HG03342 (cell line): ENCODE data around the gene KMT5B.

Experiments used
- ATAC-seq: cut with Tn5 transposase; IDR thresholded peaks from one replicate; pipeline ENCODE4 v1.9.1; 2021; ENCODE audit warnings: mild to moderate bottlenecking, moderate library complexity; ENCODE audit not compliant: unreplicated experiment

Gene KMT5B

GRCh38 chr11:68121067-68121899 lies 91.8 kb downstream of the KMT5B start, which contains the start of gene CHKA:
Gene CHKA, minus strand, starts transcription at chr11:68121388. Its CDS starts 211 bp downstream, at chr11:68121177.
- peak; percentile 81 for ATAC-seq

GRCh38 chr11:68120273-68121066 lies 92.6 kb downstream of the KMT5B start:
- no peak for ATAC-seq

DNA sequence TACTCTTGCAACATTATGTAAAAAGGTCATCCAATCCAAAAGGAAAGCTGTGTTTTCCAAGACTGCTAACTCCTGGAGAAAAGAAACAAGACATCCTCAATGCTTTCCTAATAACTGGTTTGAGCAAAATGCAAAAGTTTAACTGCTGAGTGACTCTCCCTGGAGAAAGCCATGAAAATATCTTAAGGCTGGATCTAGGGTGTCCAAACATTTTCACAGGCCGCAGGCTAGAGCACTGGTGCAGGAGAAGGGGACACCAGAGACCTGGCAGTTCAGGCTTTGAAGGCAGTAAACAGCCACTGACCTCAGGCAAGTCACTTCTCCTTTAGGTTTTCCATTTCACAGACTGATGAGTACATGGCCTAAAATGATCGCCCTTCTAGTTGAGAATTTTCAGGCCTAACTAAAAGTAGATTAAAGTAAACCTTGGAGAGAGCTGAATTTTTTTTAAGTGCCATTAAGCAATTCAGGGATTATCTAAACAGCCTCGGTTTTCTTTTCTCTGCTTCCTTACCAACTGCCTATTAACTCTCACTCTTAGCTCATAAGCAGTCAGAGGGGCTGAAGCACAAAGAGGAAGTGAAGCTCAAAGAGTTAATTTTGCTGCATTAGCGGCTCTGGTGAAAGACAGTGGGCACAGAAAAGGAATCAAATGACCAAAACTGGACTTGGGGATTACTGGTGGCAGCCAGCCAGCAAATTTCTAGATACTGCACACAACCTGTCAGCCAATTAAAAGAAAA lies 94.2 kb downstream of the KMT5B start:
- no peak for ATAC-seq

DNA sequence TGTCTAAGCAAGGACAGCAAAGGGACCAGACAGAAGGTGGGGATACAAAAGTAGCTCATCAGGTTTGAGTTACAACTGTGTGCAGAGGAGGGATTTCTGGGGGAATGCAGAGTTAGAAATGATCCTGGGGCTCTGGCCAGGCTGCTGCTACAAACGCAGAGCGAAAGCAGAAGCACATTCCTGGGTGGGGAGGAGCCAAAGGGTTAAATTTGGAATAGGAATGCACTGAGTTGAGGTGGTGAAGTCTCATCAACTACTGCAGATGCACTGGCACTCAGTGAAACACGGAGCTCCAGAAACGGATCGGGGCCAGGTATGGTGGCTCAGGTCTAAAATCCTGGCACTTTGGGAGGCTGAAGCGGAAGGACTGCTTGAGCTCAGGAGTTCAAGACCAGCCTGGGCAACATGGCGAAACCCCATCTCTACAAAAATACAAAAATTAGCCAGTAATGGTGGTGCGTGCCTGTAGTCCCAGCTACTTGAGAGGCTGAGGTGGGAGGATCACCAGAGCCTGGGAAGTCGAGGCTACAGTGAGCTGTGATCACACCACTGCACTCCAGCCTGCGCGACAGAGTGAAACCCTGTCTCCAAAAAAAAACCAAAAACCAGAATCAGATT lies 95.1 kb downstream of the KMT5B start:
- ATAC-seq, result no peak

- no peak for ATAC-seq
Observed at GRCh38 chr11:68116974-68117373, 96.1 kb downstream of the KMT5B start.

GRCh38 chr11:68116126-68116525 lies 97.0 kb downstream of the KMT5B start:
- ATAC-seq, result no peak

DNA sequence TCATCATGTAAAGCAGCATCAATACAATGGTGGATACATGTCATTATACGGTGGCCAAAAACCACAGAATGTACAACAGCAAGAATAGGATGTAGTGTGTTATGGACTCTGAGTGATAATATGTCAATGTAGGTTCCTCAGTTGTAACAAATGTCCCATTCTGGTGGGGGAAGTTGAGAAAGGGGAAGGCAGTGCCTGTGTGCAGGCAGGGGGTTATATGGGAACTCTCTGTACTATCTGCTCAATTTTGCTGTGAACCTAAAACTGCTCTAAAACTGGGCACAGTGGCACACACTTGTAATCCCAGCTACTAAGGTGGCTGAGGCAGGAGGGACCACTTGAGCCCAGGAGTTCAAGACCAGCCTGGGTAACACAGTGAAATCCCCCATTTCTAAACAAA lies 97.8 kb downstream of the KMT5B start:
- no peak for ATAC-seq

DNA sequence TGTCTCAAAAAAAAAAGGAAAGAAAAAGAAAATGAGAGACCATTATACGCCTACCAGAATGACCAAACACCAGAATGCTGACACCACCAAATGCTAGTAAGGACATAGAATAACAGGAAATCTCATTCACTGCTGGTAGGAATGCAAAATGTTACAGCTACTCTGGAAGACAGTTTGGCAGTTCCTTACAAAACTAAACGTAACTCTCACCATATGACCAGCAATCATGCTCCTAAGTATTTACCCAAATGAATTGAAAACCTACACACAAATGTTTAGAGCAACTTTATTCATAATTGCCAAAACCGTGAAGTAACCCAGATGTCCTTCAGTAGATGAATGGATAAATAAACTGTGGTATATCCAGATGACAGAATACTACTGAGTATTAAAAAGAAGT lies 99.1 kb downstream of the KMT5B start:
- ATAC-seq, result no peak

GRCh38 chr11:68107689-68108088 lies 105.4 kb downstream of the KMT5B start:
- no peak for ATAC-seq

GRCh38 chr11:68106165-68106940 lies 106.7 kb downstream of the KMT5B start:
- no peak for ATAC-seq
